ENCODE results near the gene GHRH. TPM values are rescaled to one million over a fixed set of nuclear protein-coding genes. Genes with fewer than 3 reads are reported as not detected.

The GHRH gene
- total RNA-seq, 1 experiment from 2014 or later, result 0.74 TPM

GRCh38 chr20:37282556-37282955 lies 20.9 kb upstream of the GHRH start:
- no peaks in the 10 kb centered on the region for H3K9me3 Mint-ChIP-seq
- H3K4me3 Mint-ChIP-seq, result no peak overlapping the region
- H3K4me1 Mint-ChIP-seq, result peaks cover 16% of the 10 kb centered on the region
- peaks cover 14% of the 10 kb centered on the region for H3K27me3 Mint-ChIP-seq (ENCODE audit: low read depth)
- TF ChIP-seq ZBTB21 (CRISPR knock-in tag; IDR thresholded peaks at IDR 0.05; ENCODE audit: borderline replicate concordance) (no peak), NR1H2 (CRISPR knock-in tag; IDR thresholded peaks at IDR 0.05) (no peak), PRDM15 (CRISPR knock-in tag; IDR thresholded peaks at IDR 0.05) (no peak), ZNF138 (CRISPR knock-in tag; conservative IDR thresholded peaks at IDR 0.05) (no peak)
- H3K36me3 Mint-ChIP-seq, result no peaks in the 10 kb centered on the region
- peak overlapping the region; percentile 37; the same call in 1 of the 2 replicates for H3K27ac Mint-ChIP-seq
- CTCF ChIA-PET, result interaction anchor here (0.6 to 1.9 kb wide), 14 partner anchors 9 to 220 kb away, joined by 3 to 18 read pairs (median 4); partner anchors contain the start of genes MROH8, RPN2 and SRC
- DNase-seq (ENCODE audit: low spot score), result no peak
- POLR2A ChIA-PET, result interaction anchor here (0.6 kb wide), 1 partner anchor 8 kb away, joined by 5 read pairs; no protein-coding TSS in a partner anchor
- peak; percentile 61 for ATAC-seq

GRCh38 chr20:37280403-37280802 lies 18.8 kb upstream of the GHRH start:
- no peaks in the 10 kb centered on the region for H3K36me3 Mint-ChIP-seq
- TF ChIP-seq PREB (CRISPR knock-in tag; IDR thresholded peaks at IDR 0.05; ENCODE audit: borderline replicate concordance) (no peak), IRF1 (CRISPR knock-in tag; IDR thresholded peaks at IDR 0.05) (no peak), ZNF219 (CRISPR knock-in tag; IDR thresholded peaks at IDR 0.05; ENCODE audit: borderline replicate concordance) (no peak), PRRX2 (CRISPR knock-in tag; IDR thresholded peaks at IDR 0.05) (no peak), AR (CRISPR knock-in tag; IDR thresholded peaks at IDR 0.05) (no peak), ZNF532 (CRISPR knock-in tag; IDR thresholded peaks at IDR 0.05; ENCODE audit: borderline replicate concordance) (no peak), RELA (CRISPR knock-in tag; IDR thresholded peaks at IDR 0.05; ENCODE audit: borderline replicate concordance) (no peak), ARID4B (CRISPR knock-in tag; IDR thresholded peaks at IDR 0.05; ENCODE audit: borderline replicate concordance) (no peak), CREB1 (CRISPR knock-in tag; IDR thresholded peaks at IDR 0.05) (no peak), TP53 (CRISPR knock-in tag; IDR thresholded peaks at IDR 0.05) (no peak), USF2 (CRISPR knock-in tag; IDR thresholded peaks at IDR 0.05) (no peak)
- H3K27ac Mint-ChIP-seq, result no peak overlapping the region
- peaks cover 21% of the 10 kb centered on the region for H3K4me1 Mint-ChIP-seq
- ChIA-PET POLR2A (no interaction called here), CTCF (interaction anchor here (1.1 to 1.8 kb wide), 4 partner anchors 10 to 108 kb away, joined by 3 to 10 read pairs (median 5); no protein-coding TSS in a partner anchor)
- H3K4me3 Mint-ChIP-seq, result no peak overlapping the region
- H3K9me3 Mint-ChIP-seq, result no peaks in the 10 kb centered on the region
- DNase-seq (ENCODE audit: low spot score) (no peak), ATAC-seq (no peak)
- no peaks in the 10 kb centered on the region; the same call in 1 of the 2 replicates for H3K27me3 Mint-ChIP-seq (ENCODE audit: low read depth)
